ENCODE data around the gene PFDN6. TPM values are rescaled to one million over a fixed set of nuclear protein-coding genes. Genes with fewer than 3 reads are reported as not detected.
A peak's percentile ranks its signal among the peaks of the same experiment; 100 is the strongest.

Gene PFDN6
- total RNA-seq, 1 experiment from 2014 or later = 95.7 TPM

GRCh38 chr6:33241968-33242367 lies 47.4 kb upstream of the PFDN6 start:
- H3K4me3 Mint-ChIP-seq = no peak overlapping the region
- ChIA-PET POLR2A (no interaction called here), CTCF (interaction anchor here (0.6 kb wide), 1 partner anchor 13 kb away, joined by 5 read pairs; no protein-coding TSS in a partner anchor)
- DNase-seq (ENCODE audit: low spot score) = no peak
- no peaks in the 10 kb centered on the region for H3K36me3 Mint-ChIP-seq
- no peak for ATAC-seq
- TF ChIP-seq TP53 (CRISPR knock-in tag; IDR thresholded peaks at IDR 0.05) (no peak), AR (CRISPR knock-in tag; IDR thresholded peaks at IDR 0.05) (no peak), ETV6 (CRISPR knock-in tag; IDR thresholded peaks at IDR 0.05) (no peak), NR3C1 (CRISPR knock-in tag; conservative IDR thresholded peaks at IDR 0.05; ENCODE audit: low read depth) (no peak), OVOL2 (CRISPR knock-in tag; IDR thresholded peaks at IDR 0.05; ENCODE audit: borderline replicate concordance) (no peak), NR2C2 (CRISPR knock-in tag; IDR thresholded peaks at IDR 0.05) (no peak), ZNF121 (CRISPR knock-in tag; IDR thresholded peaks at IDR 0.05) (no peak), NR1H2 (CRISPR knock-in tag; IDR thresholded peaks at IDR 0.05) (no peak), NFATC4 (CRISPR knock-in tag; IDR thresholded peaks at IDR 0.05) (no peak), EMX1 (CRISPR knock-in tag; IDR thresholded peaks at IDR 0.05) (no peak), CREB1 (CRISPR knock-in tag; IDR thresholded peaks at IDR 0.05) (no peak), ZNF396 (CRISPR knock-in tag; IDR thresholded peaks at IDR 0.05; ENCODE audit: borderline replicate concordance) (no peak)
- no peaks in the 10 kb centered on the region for H3K9me3 Mint-ChIP-seq
- peaks cover 2% of the 10 kb centered on the region; the same call in 1 of the 2 replicates for H3K4me1 Mint-ChIP-seq
- peaks cover 59% of the 10 kb centered on the region for H3K27me3 Mint-ChIP-seq (ENCODE audit: low read depth)
- H3K27ac Mint-ChIP-seq = no peak overlapping the region

- DNase-seq (ENCODE audit: low spot score) (no peak), ATAC-seq (no peak)
- peaks cover 7% of the 10 kb centered on the region for H3K4me1 Mint-ChIP-seq
- no peaks in the 10 kb centered on the region for H3K36me3 Mint-ChIP-seq
- ChIA-PET POLR2A (interaction anchor here (0.7 to 0.9 kb wide), 2 partner anchors 39 to 96 kb away, joined by 4 read pairs; partner anchors contain the start of gene HSD17B8), CTCF (interaction anchor here (0.7 to 1.0 kb wide), 3 partner anchors 34 to 69 kb away, joined by 3 to 5 read pairs (median 3); partner anchors contain the start of gene B3GALT4)
- H3K9me3 Mint-ChIP-seq = no peaks in the 10 kb centered on the region
- no peak overlapping the region for H3K4me3 Mint-ChIP-seq
- H3K27me3 Mint-ChIP-seq (ENCODE audit: low read depth) = peaks cover 61% of the 10 kb centered on the region
- H3K27ac Mint-ChIP-seq = peak overlapping the region; percentile 56; the same call in 1 of the 2 replicates
- TF ChIP-seq MYBL2 (CRISPR knock-in tag; IDR thresholded peaks at IDR 0.05) (no peak), ZMAT4 (CRISPR knock-in tag; IDR thresholded peaks at IDR 0.05) (no peak), NFATC4 (CRISPR knock-in tag; IDR thresholded peaks at IDR 0.05) (no peak), CTCF (IDR thresholded peaks at IDR 0.05) (no peak), ZNF396 (CRISPR knock-in tag; IDR thresholded peaks at IDR 0.05; ENCODE audit: borderline replicate concordance) (no peak), PRRX2 (CRISPR knock-in tag; IDR thresholded peaks at IDR 0.05) (no peak), EMX1 (CRISPR knock-in tag; IDR thresholded peaks at IDR 0.05) (no peak), IRF1 (CRISPR knock-in tag; IDR thresholded peaks at IDR 0.05) (no peak), CBFB (CRISPR knock-in tag; IDR thresholded peaks at IDR 0.05; ENCODE audit: low read depth) (no peak), JAZF1 (CRISPR knock-in tag; IDR thresholded peaks at IDR 0.05) (no peak), GABPB1 (CRISPR knock-in tag; IDR thresholded peaks at IDR 0.05) (no peak), NFYB (CRISPR knock-in tag; conservative IDR thresholded peaks at IDR 0.05; ENCODE audit: low read depth) (no peak), RELA (CRISPR knock-in tag; IDR thresholded peaks at IDR 0.05; ENCODE audit: borderline replicate concordance) (no peak), USF1 (CRISPR knock-in tag; IDR thresholded peaks at IDR 0.05) (no peak), FOXJ3 (CRISPR knock-in tag; IDR thresholded peaks at IDR 0.05; ENCODE audit: borderline replicate concordance) (no peak)
These were observed 45.9 kb upstream of the PFDN6 start for GRCh38 chr6:33243476-33243875.
